Stimulated activated CD4-positive, alpha-beta T cell treated with anti-CD3 and anti-CD28 coated beads, Interleukin-4, amount 100 ng/mL, for 24 hours (primary cell): Measurements from ENCODE around the gene LMO1.

ENCODE experiments used
- DNase-seq: peaks from one replicate; pipeline ENCODE4 v3.0.0-alpha.2; 2020

The LMO1 gene

GRCh38 chr11:8262552-8263108 lies 1.0 kb downstream of the LMO1 start:
- DNase-seq, result peak; percentile 14

- no peak for DNase-seq
Observed at GRCh38 chr11:8261921-8262551, 1.6 kb downstream of the LMO1 start.

GRCh38 chr11:8261291-8261690 lies 2.4 kb downstream of the LMO1 start:
- no peak for DNase-seq

GRCh38 chr11:8260202-8260966 lies 3.3 kb downstream of the LMO1 start:
- no peak for DNase-seq

- no peak for DNase-seq
Observed at GRCh38 chr11:8259306-8259959, 4.2 kb downstream of the LMO1 start.

- DNase-seq, result no peak
Observed at GRCh38 chr11:8258784-8259183, 4.9 kb downstream of the LMO1 start.

GRCh38 chr11:8258289-8258688 lies 5.4 kb downstream of the LMO1 start:
- DNase-seq, result no peak

GRCh38 chr11:8257003-8257664 lies 6.5 kb downstream of the LMO1 start:
- DNase-seq, result no peak

GRCh38 chr11:8256271-8257002 lies 7.2 kb downstream of the LMO1 start:
- DNase-seq, result no peak

- DNase-seq, result no peak
Observed at GRCh38 chr11:8253566-8253965, 10.1 kb downstream of the LMO1 start.

- no peak for DNase-seq
Observed at GRCh38 chr11:8252946-8253345, 10.7 kb downstream of the LMO1 start.

GRCh38 chr11:8252388-8252787 lies 11.3 kb downstream of the LMO1 start:
- DNase-seq, result no peak

- DNase-seq, result no peak
Observed at GRCh38 chr11:8251616-8252295, 11.9 kb downstream of the LMO1 start.

GRCh38 chr11:8250981-8251615 lies 12.6 kb downstream of the LMO1 start:
- DNase-seq, result no peak

GRCh38 chr11:8250434-8250833 lies 13.2 kb downstream of the LMO1 start:
- DNase-seq, result no peak

- no peak for DNase-seq
Observed at GRCh38 chr11:8249482-8249881, 14.2 kb downstream of the LMO1 start.

- no peak for DNase-seq
Observed at GRCh38 chr11:8248786-8249185, 14.9 kb downstream of the LMO1 start.

GRCh38 chr11:8247312-8247711 lies 16.4 kb downstream of the LMO1 start:
- peak; percentile 27 for DNase-seq

GRCh38 chr11:8243458-8243857 lies 20.2 kb downstream of the LMO1 start:
- DNase-seq, result no peak

GRCh38 chr11:8242499-8243280 lies 21.0 kb downstream of the LMO1 start:
- no peak for DNase-seq

- no peak for DNase-seq
Observed at GRCh38 chr11:8242118-8242475, 21.6 kb downstream of the LMO1 start.
